OCI-M2 (cell line): ENCODE data around the gene POP5.
A peak's percentile ranks its signal among the peaks of the same experiment; 100 is the strongest.
"Not testable (repeated sequence)": the region's sequence is repeated elsewhere in the genome, so short reads cannot be mapped to it uniquely, and the experiment has no call there.

Source experiments
- DNase-seq: peaks from one replicate; lab custom pipeline; 2025; ENCODE audit not compliant: unreplicated experiment; lab: John Stamatoyannopoulos, UW

The POP5 gene

DNA sequence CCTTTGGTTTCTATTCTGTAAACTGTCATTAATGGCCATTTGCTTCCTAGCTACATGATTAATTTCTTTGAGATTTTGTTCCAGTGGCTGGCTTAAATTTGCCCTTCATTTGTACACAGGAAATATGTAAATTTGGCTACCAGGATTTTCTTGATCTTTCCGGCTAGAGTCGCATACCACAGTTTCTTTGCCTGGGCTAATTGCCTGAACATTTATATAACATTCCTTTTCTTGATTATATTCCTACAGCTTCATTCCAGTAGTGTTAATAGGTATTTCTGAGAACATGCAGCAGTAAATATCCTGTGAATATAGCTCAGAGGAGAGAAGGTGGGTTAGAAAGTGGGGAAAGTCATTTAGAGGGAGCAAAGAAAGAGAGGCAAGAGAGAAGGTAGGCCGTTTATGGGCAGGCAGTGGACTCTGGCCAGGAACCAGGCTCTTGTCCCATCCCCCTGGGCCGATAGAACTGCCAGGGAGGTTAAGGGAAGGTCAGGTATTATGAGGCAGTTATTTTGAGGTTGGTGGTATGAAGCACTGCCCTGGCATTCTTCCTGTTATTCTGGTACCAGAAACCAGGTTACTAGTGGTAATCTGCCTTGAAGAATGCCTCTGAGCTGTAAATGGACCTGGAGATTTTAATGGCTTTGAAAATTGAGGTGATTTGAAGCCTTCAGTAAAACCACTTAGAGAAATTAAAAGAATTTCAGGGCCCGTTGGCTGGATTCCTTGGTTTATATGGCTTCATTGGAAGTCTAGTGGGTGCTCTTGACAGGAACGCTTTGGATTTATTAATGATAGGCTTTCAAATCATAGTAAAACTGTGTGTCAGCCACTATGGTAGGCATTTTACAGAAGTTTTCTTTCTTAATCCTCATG is 42.7 kb downstream of the POP5 start:
- DNase-seq = no peak

DNA sequence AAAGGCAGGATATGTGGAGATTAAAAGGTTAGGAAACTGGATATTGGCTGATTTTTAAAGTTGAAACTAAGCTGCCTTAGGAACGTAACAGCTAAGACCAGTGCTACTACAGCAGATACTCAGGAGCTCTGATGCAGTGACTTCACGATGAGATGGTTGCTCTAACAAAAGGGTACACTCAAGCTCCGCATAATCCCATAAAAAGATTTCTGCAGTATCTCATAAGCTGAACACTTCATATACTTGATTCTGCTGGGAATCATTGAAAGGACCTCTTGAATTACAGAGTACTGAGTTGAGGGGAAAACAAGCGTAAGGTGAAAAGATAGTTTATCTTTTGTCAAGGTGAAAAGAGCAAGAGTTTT is 43.4 kb downstream of the POP5 start:
- no peak for DNase-seq

DNA sequence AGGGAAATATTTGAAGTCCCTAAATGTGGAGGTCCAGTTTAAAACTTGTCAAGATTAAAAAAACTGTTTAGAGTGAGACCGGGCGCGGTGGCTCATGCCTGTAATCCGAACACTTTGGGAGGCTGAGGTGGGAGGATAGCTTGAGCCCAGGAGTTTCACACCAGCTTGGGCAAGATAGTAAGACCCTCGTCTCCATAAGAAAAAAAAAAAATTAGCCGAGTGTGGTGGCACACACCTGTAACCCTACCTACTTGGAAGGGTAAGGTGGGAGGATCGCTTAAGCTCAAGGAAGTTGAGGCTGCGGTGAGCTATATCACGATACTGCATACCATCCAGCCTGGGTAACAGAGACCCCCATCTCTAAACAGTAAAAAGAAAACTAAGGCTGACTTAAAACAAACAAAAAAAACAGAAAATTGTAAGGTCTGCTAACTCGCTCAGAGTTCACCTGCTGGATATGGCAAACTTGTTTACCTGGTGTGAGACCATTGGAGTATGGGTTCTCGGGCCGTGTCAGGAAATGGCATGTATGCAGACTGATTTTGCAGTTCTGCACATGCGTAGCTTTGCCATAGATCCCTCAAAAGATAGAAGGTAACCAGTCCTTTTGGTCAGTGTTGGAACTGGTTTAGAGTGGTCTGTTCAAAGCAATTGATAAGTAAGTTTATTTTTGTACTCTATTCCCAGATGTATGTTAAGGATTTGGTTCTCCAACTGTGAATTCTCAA is 45.0 kb downstream of the POP5 start:
- DNase-seq = no peak

DNA sequence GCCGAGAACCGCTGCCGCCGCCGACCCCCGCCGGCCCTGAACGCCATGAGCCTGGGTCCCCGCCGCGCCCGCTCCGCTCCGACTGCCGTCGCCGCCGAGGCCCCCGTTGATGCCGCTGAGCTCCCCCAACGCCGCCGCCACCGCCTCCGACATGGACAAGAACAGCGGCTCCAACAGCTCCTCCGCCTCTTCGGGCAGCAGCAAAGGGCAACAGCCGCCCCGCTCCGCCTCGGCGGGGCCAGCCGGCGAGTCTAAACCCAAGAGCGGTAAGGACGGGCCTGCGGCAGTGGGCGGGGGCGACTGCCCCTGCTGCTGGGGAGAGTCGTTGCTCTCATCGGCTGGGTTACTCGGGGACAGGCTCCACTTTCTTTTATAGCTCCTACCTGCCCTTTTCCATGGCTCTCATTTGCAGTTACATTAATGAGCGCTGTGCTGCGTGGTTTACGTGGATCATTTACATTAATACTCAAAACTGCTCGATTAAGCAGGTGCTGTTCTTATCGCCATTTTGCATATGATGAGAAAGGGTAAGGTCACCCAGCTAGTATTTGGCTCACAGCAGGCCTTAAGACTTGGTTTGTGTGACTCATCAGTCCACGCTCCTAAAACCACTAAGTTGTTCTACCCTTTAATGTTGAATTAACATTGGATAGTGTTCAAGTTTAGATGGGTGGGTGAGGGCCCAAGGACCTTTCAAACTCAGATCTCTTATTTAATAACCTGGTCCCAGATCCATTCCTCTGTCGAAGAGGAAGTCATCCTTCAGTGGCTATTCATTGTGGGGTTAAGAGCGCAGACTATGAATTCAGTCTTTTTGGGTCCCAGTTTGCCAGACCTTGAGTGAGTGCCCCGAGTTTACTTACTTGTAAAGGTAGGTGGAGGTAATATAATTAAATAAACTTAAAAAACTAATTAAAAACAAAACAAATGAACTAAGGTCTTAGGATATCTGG is 46.2 kb downstream of the POP5 start:
- no peak for DNase-seq

DNA sequence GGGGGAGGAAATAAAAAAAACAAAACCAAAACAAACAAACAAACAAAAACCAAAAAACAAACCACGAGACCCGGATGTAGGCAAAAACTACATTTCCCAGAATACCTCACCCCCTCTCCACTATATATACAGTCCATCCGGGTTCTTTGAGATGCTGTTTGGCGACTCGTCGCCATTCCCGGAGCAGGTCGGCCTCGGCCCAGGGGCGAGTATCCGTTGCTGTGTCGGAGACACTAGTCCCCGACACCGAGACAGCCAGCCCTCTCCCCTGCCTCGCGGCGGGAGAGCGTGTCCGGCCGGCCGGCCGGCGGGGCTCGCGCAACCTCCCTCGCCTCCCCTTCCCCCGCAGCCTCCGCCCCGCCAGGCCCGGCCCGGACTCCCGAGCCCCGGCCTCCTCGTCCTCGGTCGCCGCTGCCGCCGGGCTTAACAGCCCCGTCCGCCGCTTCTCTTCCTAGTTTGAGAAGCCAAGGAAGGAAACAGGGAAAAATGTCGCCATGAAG is 46.9 kb downstream of the POP5 start, which contains the start of gene RNF10:
RNF10 (plus strand) TSS at position 154 of the 500 bp plus-strand sequence. CDS start 456 bp downstream, outside the sequence.
- DNase-seq = no peak

DNA sequence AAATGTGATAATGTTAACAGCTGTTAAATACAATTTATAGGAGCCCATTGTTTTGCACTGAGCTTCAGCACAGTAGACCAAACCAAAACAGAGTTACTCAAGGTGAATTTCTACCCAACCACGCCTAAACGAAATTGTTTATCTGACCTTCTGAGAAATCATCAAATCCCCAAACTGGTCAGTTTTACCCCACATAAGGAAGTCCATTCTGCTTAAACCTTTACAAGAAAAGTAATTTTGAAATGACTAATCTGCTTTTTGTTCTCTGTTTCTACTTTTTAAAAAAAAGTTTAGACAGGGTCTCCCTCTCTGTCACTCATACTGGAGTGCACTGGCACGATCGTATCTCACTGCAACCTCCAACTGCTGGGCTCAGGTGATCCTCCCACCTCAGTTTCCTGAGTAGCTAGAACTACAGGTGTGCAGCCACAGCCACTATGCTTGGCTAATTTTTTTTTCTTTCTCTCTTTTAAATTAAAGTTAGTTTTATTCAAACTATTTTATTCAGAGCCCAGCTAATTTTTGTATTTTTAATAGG is 48.4 kb downstream of the POP5 start:
- no peak for DNase-seq

DNA sequence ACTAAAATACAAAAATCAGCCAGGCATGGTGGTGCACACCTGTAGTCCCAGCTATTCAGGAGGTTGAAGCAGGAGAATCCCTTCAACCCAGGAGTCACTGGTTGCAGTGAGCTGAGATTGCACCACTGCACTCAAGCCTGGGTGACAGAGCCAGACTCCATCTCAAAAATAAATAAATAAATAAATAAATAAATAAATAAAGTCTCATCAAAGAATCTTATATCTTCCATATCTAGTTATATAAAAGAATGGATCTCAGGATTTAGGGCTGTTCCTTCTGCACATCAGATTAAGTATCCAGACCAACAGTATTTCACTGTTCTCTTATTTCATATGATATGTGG is 50.8 kb downstream of the POP5 start:
- not testable (repeated sequence) for DNase-seq

DNA sequence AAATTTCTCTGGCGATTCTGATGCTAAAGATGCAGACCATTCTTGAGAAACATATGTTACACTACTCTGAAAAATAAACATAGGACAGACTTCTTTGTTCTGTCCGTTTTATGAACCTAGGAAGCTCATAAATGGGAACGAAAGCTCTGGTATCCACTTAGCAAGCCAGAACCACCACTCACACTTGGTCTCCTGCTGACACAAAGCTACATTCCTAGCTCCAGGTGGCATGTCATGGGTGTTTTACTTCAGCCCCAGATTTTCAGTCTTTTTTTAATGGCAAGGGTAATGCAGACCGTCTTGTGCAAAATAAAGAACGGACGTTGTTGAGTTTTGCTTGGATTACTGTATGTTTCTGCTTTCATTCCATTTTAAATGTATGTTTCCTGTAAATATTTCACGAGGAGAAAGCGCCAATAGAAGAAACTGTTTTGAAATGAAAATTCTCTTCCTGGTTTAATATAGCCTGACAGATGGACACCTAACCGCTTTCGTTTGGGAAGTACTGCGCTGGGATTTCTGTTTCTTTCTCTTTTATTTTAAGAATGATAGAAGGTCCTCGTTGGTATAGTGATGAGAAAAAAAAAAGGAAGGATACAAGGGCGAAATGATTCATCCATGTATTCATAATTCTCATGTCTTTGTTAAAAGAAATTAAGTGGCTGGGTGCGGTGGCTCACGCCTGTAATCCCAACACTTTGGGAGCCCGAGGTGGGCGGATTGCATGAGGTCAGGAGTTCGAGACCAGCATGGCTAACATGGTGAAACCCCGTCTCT is 51.4 kb downstream of the POP5 start:
- DNase-seq = no peak

DNA sequence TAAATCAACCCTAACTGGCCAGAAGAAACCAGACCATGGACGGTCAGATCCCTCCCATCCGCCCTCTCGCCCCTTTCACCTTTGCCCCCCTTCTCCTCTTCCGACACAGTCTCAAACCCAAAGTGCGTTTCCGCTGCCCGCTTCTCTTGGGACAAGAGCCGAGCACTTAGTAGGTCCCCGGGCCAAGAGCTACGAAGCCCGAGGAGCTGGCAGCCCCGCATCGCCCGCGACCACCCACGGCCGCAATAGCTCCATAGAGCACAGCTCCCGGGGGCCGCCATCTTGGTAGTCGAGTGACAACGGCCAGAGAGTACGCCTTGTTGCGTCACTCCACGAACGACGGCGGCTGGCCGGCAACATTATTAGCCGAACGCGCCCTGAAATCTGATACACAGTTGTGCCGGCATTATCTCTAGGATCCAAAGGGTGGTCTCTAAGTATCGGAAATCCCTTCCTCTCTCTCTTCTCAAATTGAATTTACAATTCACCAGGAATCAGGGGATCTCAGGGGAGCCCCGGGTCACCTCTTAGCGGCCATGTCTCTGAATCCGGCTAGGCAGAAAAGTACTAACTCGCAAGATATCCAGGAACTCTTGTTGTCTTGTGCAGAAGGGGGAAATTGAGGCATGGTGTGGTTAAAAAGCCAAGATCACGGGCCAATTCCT is 52.2 kb downstream of the POP5 start, which contains the start of gene COQ5:
COQ5 (minus strand) TSS at position 298 of the 665 bp plus-strand sequence; CDS start at position 281, 17 bp downstream.
- peak; percentile 65 for DNase-seq
